ENCODE results near the gene DENND5B. TPM values are rescaled to one million over a fixed set of nuclear protein-coding genes. Genes with fewer than 3 reads are reported as not detected.
A peak's percentile ranks its signal among the peaks of the same experiment; 100 is the strongest.

Gene DENND5B
- total and polyA plus RNA-seq, 10 donors: 4.5 to 42.5 (median 24.6) TPM

GRCh38 chr12:31366104-31366621 lies 224.8 kb downstream of the DENND5B start:
- no peak for DNase-seq
- Histone ChIP-seq H3K4me1 (peaks cover 0 to 28% (median 22%) of the 10 kb centered on the region in 6 donors), H3K27me3 (replicated peaks in 1 of 7) (no peaks in the 10 kb centered on the region), H3K36me3 (no peaks in the 10 kb centered on the region), H3K9me3 (no peaks in the 10 kb centered on the region), H3K4me3 (no peak overlapping the region), H3K27ac (no peak overlapping the region)
- WGBS, 5 donors: 91 to 93% (median 92%) methylated on average over 11 of the region's 11 CpGs
- intact Hi-C loops (cut with DNase I; ENCODE audit: low total_unique reads): no loop called here
- TF ChIP-seq POLR2AphosphoS5 (IDR thresholded peaks at IDR 0.05): no peak

- TF ChIP-seq POLR2A (IDR thresholded peaks at IDR 0.05) (no peak), POLR2AphosphoS5 (IDR thresholded peaks at IDR 0.05) (no peak), CTCF (IDR thresholded peaks at IDR 0.05 in 8 of 11, conservative IDR thresholded peaks at IDR 0.05 in 3 of 11) (no peak)
- WGBS, 5 donors: 80 to 88% (median 87%) methylated on average over 2 of the region's 2 CpGs
- H3K27me3 ChIP-seq (replicated peaks in 1 of 7): no peaks in the 10 kb centered on the region
- no peaks in the 10 kb centered on the region for H3K36me3 ChIP-seq
- no peaks in the 10 kb centered on the region for H3K9me3 ChIP-seq
- intact Hi-C loops (cut with DNase I; ENCODE audit: low total_unique reads): no loop called here
- no peak overlapping the region for H3K4me3 ChIP-seq
- H3K4me1 ChIP-seq: peaks cover 0 to 19% (median 15%) of the 10 kb centered on the region in 6 donors
- peak; percentile 30 for DNase-seq
- H3K27ac ChIP-seq: no peak overlapping the region
Observed at GRCh38 chr12:31363831-31364230, 227.1 kb downstream of the DENND5B start.

GRCh38 chr12:31363416-31363809 lies 227.5 kb downstream of the DENND5B start:
- Histone ChIP-seq H3K4me3 (no peak overlapping the region), H3K27ac (peak overlapping the region in 3 of 8 donors; percentile 23 to 65 (median 46)), H3K9me3 (no peaks in the 10 kb centered on the region), H3K36me3 (no peaks in the 10 kb centered on the region), H3K4me1 (peaks cover 0 to 19% (median 15%) of the 10 kb centered on the region in 6 donors), H3K27me3 (replicated peaks in 1 of 7) (no peaks in the 10 kb centered on the region)
- TF ChIP-seq POLR2AphosphoS5 (IDR thresholded peaks at IDR 0.05): no peak
- DNase-seq: peak; percentile 46
- intact Hi-C loops (cut with DNase I; ENCODE audit: low total_unique reads): no loop called here
- 52 to 67% (median 60%) methylated on average over 6 of the region's 6 CpGs for WGBS, 5 donors

GRCh38 chr12:31362759-31363415 lies 228.0 kb downstream of the DENND5B start:
- H3K9me3 ChIP-seq: no peaks in the 10 kb centered on the region
- WGBS, 5 donors: 16 to 32% (median 22%) methylated on average over 5 to 6 of the region's 6 CpGs
- H3K36me3 ChIP-seq: no peaks in the 10 kb centered on the region
- H3K27ac ChIP-seq: peak overlapping the region in 4 of 8 donors; percentile 23 to 65 (median 36)
- TF ChIP-seq POLR2A (IDR thresholded peaks at IDR 0.05): no peak
- TF ChIP-seq CTCF (IDR thresholded peaks at IDR 0.05 in 8 of 11, conservative IDR thresholded peaks at IDR 0.05 in 3 of 11): peak in 3 of 11 experiments; percentile 16 to 19 (median 18)
- peak in 1 of 3 donors; percentile 20 for TF ChIP-seq POLR2AphosphoS5 (IDR thresholded peaks at IDR 0.05)
- no peaks in the 10 kb centered on the region for H3K27me3 ChIP-seq (replicated peaks in 1 of 7)
- peaks cover 0 to 19% (median 15%) of the 10 kb centered on the region in 6 donors for H3K4me1 ChIP-seq
- intact Hi-C loops (cut with DNase I; ENCODE audit: low total_unique reads): no loop called here
- H3K4me3 ChIP-seq: peak overlapping the region in 1 of 8 donors; percentile 27
- peak; percentile 68 for DNase-seq

- Histone ChIP-seq H3K27me3 (replicated peaks in 1 of 7) (no peaks in the 10 kb centered on the region), H3K4me3 (peak overlapping the region in 1 of 8 donors; percentile 27), H3K36me3 (no peaks in the 10 kb centered on the region), H3K9me3 (no peaks in the 10 kb centered on the region), H3K4me1 (peaks cover 0 to 19% (median 15%) of the 10 kb centered on the region in 6 donors), H3K27ac (peak overlapping the region in 4 of 8 donors; percentile 23 to 65 (median 36))
- TF ChIP-seq POLR2AphosphoS5 (IDR thresholded peaks at IDR 0.05) (no peak), POLR2A (IDR thresholded peaks at IDR 0.05) (no peak), CTCF (IDR thresholded peaks at IDR 0.05 in 8 of 11, conservative IDR thresholded peaks at IDR 0.05 in 3 of 11) (no peak)
- 42 to 69% (median 59%) methylated on average over 13 of the region's 13 CpGs for WGBS, 5 donors
- intact Hi-C loops (cut with DNase I; ENCODE audit: low total_unique reads): no loop called here
- peak; percentile 71 for DNase-seq
Observed at GRCh38 chr12:31362115-31362758, 228.7 kb downstream of the DENND5B start.
